Panc1 (cell line): Measurements from ENCODE around the gene DNER. TPM values are rescaled to one million over a fixed set of nuclear protein-coding genes. Genes with fewer than 3 reads are reported as not detected.

ENCODE experiments used
- ATAC-seq: fragments of 200-7000 bp; cut with Tn5 transposase; 2 replicates; pipeline ENCODE4 v1.9.1; 2020; ENCODE audit warnings: mild to moderate bottlenecking, moderate library complexity
- BruUV-seq: library from RNA; stranded (reverse); fragments of 400-500 nt; replicated peaks from 2 replicates; lab custom pipeline; 2021; lab: Mats Ljungman, UMichigan
- CTCF ChIA-PET: fragments of 300-600 bp; sonication (Branson Sonifier 250); formaldehyde crosslinking; loops from one replicate; lab custom pipeline; 2022; ENCODE audit warnings: antibody characterized with exemption; lab: Charles Lee
- POLR2A ChIA-PET: fragments of 300-600 bp; sonication (Branson Sonifier 250); formaldehyde crosslinking; loops from one replicate; lab custom pipeline; 2022; ENCODE audit warnings: antibody characterized with exemption; lab: Charles Lee
- DNase-seq: peaks from one replicate; pipeline ENCODE4 v3.0.0-alpha.2; 2010; ENCODE audit warnings: low read depth, low spot score
- H3K27ac ChIP-seq: 2 replicates; pipeline ENCODE4 v1.5.1; 2011; ENCODE audit warnings: mild to moderate bottlenecking, low read length, inconsistent platforms
- H3K27me3 ChIP-seq: fragments of 200-500 bp; sonication (Bioruptor generic); 2 replicates; pipeline ENCODE4 v1.6.0; 2014; ENCODE audit warnings: low read length, inconsistent platforms; ENCODE audit not compliant: control insufficient read depth, insufficient read depth
- H3K36me3 ChIP-seq: fragments of 200-500 bp; sonication (Bioruptor generic); 2 replicates; pipeline ENCODE4 v1.5.1; 2014; ENCODE audit warnings: inconsistent platforms, mild to moderate bottlenecking, low read length, moderate library complexity; ENCODE audit not compliant: control insufficient read depth, insufficient read depth
- H3K4me1 ChIP-seq: 2 replicates; pipeline ENCODE4 v1.5.1; 2011; ENCODE audit warnings: inconsistent platforms, mild to moderate bottlenecking, low read length, moderate library complexity; ENCODE audit not compliant: control insufficient read depth, insufficient read depth
- H3K4me3 ChIP-seq, 2 experiments: 2 replicates each; pipeline ENCODE4 v1.5.1; 2011 to 2012; ENCODE audit warnings: low read depth in 2 of 2, low read length in 2 of 2, mild to moderate bottlenecking in 2 of 2, inconsistent platforms in 1 of 2, moderate library complexity in 1 of 2
- H3K9me3 ChIP-seq: fragments of 200-500 bp; sonication (Bioruptor generic); 2 replicates; pipeline ENCODE4 v1.5.1; 2014; ENCODE audit warnings: low read depth, mild to moderate bottlenecking, inconsistent platforms, low read length, moderate library complexity; ENCODE audit not compliant: control insufficient read depth, insufficient read depth
- POLR2AphosphoS5 ChIP-seq: IDR thresholded peaks from 2 replicates; pipeline ENCODE4 v1.6.1; 2012; ENCODE audit warnings: mild to moderate bottlenecking, low read depth, low read length, moderate library complexity
- SIN3A ChIP-seq: IDR thresholded peaks from 2 replicates; pipeline ENCODE4 v1.6.1; 2012; ENCODE audit warnings: low read depth, mild to moderate bottlenecking, low read length, moderate library complexity, borderline replicate concordance; ENCODE audit not compliant: insufficient read depth
- TCF7L2 ChIP-seq: IDR thresholded peaks from 2 replicates; pipeline ENCODE4 v1.6.1; 2011; ENCODE audit warnings: mild to moderate bottlenecking, low read depth, low read length, inconsistent platforms
- in situ Hi-C: cut with HindIII; loops from 2 replicates; pipeline ENCODE4 v1.10.0; 2016; ENCODE audit warnings: low sequenced_read_pairs, low pct_unique_long_range_greater_than_20kb
- intact Hi-C: fragments of 100-400 bp; cut with micrococcal nuclease; formaldehyde crosslinking; loops from one replicate; pipeline ENCODE4 v1.10.0; 2022; ENCODE audit not compliant: unreplicated experiment
- total RNA-seq: library from RNA; stranded (reverse); gene quantifications from one replicate; pipeline ENCODE4 v1.2.1, GENCODE V29; 2021; ENCODE audit not compliant: unreplicated experiment
- TF ChIP-seq, protein P1 (sequence below), 2 experiments: IDR thresholded peaks; 2 replicates each; pipeline ENCODE4 v1.6.1; 2011 to 2012; ENCODE audit warnings: low read depth in 2 of 2, control low read depth in 1 of 2, low read length in 1 of 2, mild to moderate bottlenecking in 1 of 2, moderate library complexity in 1 of 2; ENCODE audit not compliant: insufficient read depth in 1 of 2
- TF ChIP-seq, protein P2 (sequence below): fragments of 450-650 bp; IDR thresholded peaks from 2 replicates; pipeline ENCODE4 v1.5.1; 2017; ENCODE audit warnings: mild to moderate bottlenecking

Gene DNER
- total RNA-seq, 1 experiment from 2014 or later = 0.31 TPM

DNA sequence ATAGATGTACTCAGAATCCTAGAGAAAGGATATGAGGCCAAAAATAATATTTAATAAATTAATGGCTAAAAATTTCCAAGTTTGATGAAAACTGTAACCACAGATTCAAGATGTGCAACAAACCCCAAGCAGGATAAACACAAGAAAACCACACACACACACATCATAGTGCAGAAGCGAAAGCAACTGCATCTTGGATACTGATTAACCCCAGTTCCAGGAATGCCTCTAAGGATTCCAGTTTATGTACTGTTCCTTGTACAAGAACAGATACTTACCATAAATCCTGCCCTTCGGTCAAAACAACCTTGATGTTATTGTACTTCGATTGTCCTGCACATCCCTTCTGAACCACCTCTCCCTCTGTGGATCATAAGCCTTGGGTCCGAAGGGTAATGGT lies 320.4 kb downstream of the DNER start:
- no TSS peak for BruUV-seq
- Histone ChIP-seq H3K9me3 (no peaks in the 10 kb centered on the region), H3K27ac (no peak overlapping the region), H3K27me3 (no peaks in the 10 kb centered on the region), H3K36me3 (no peaks in the 10 kb centered on the region), H3K4me1 (no peaks in the 10 kb centered on the region), H3K4me3 (no peak overlapping the region)
- no peak for TF ChIP-seq SIN3A
- no peak for TF ChIP-seq TCF7L2
- no peak for TF ChIP-seq POLR2AphosphoS5
- TF ChIP-seq, protein P1, sequence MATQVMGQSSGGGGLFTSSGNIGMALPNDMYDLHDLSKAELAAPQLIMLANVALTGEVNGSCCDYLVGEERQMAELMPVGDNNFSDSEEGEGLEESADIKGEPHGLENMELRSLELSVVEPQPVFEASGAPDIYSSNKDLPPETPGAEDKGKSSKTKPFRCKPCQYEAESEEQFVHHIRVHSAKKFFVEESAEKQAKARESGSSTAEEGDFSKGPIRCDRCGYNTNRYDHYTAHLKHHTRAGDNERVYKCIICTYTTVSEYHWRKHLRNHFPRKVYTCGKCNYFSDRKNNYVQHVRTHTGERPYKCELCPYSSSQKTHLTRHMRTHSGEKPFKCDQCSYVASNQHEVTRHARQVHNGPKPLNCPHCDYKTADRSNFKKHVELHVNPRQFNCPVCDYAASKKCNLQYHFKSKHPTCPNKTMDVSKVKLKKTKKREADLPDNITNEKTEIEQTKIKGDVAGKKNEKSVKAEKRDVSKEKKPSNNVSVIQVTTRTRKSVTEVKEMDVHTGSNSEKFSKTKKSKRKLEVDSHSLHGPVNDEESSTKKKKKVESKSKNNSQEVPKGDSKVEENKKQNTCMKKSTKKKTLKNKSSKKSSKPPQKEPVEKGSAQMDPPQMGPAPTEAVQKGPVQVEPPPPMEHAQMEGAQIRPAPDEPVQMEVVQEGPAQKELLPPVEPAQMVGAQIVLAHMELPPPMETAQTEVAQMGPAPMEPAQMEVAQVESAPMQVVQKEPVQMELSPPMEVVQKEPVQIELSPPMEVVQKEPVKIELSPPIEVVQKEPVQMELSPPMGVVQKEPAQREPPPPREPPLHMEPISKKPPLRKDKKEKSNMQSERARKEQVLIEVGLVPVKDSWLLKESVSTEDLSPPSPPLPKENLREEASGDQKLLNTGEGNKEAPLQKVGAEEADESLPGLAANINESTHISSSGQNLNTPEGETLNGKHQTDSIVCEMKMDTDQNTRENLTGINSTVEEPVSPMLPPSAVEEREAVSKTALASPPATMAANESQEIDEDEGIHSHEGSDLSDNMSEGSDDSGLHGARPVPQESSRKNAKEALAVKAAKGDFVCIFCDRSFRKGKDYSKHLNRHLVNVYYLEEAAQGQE (IDR thresholded peaks at IDR 0.05; ENCODE audit: insufficient read depth in 1 of 2, low read depth in 2 of 2, low read length in 1 of 2) = no peak
- TF ChIP-seq, protein P2, sequence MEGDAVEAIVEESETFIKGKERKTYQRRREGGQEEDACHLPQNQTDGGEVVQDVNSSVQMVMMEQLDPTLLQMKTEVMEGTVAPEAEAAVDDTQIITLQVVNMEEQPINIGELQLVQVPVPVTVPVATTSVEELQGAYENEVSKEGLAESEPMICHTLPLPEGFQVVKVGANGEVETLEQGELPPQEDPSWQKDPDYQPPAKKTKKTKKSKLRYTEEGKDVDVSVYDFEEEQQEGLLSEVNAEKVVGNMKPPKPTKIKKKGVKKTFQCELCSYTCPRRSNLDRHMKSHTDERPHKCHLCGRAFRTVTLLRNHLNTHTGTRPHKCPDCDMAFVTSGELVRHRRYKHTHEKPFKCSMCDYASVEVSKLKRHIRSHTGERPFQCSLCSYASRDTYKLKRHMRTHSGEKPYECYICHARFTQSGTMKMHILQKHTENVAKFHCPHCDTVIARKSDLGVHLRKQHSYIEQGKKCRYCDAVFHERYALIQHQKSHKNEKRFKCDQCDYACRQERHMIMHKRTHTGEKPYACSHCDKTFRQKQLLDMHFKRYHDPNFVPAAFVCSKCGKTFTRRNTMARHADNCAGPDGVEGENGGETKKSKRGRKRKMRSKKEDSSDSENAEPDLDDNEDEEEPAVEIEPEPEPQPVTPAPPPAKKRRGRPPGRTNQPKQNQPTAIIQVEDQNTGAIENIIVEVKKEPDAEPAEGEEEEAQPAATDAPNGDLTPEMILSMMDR = no peak
- no peak for DNase-seq
- ChIA-PET CTCF (no interaction called here), POLR2A (interaction anchor here (0.6 kb wide), 1 partner anchor 1082 kb away, joined by 3 read pairs; no protein-coding TSS in a partner anchor)
- in situ Hi-C loops = no loop called here
- ATAC-seq = no peak
- intact Hi-C loops = no loop called here

DNA sequence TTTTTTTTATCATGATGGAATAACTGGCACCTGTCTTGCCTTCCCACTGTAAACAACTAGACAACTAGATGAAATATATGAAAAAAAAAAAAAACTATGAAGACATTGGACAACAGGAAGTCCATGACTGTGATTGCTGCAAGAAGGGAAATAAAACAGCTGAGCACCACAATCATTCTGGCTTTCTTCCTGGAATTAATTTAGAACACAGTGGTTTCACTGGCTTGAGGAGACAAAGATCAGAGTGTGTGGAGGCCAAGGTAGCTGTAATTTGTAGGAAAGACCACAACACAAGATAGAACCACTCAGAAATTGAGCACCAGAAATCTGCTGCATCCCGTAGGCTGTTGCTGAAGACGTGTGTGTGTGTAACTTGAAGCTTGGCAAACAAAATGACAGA lies 322.2 kb downstream of the DNER start:
- no peak overlapping the region for H3K4me3 ChIP-seq
- DNase-seq = no peak
- ATAC-seq = no peak
- H3K9me3 ChIP-seq = no peaks in the 10 kb centered on the region
- intact Hi-C loops = no loop called here
- no peaks in the 10 kb centered on the region for H3K27me3 ChIP-seq
- no peak for TF ChIP-seq TCF7L2
- TF ChIP-seq SIN3A = no peak
- no peak for TF ChIP-seq POLR2AphosphoS5
- H3K36me3 ChIP-seq = no peaks in the 10 kb centered on the region
- H3K4me1 ChIP-seq = no peaks in the 10 kb centered on the region
- CTCF ChIA-PET = no interaction called here
- no TSS peak for BruUV-seq
- in situ Hi-C loops = no loop called here
- POLR2A ChIA-PET = no interaction called here
- no peak overlapping the region for H3K27ac ChIP-seq

DNA sequence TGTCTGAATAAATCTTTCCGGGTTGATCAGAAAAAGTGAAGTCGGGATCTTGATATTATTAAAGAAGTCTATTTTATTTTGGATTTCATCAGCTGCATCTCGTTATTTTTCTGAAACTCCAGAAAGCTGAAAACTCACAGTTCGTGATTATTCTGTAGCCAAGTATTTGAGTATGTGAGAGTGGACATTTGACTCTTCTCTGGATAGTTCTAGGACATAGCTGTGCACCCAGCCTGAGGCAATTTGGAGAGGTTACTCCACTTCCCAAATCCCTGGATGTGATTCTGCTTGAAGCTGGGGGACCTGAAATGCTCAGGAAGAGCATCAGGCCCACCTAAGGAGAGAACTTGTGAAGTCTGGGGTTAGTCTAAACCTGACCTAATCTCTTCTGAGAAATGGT lies 325.6 kb downstream of the DNER start:
- no peaks in the 10 kb centered on the region for H3K9me3 ChIP-seq
- H3K27ac ChIP-seq = no peak overlapping the region
- intact Hi-C loops (no loop called here), in situ Hi-C loops (no loop called here)
- no peak for DNase-seq
- H3K4me3 ChIP-seq = no peak overlapping the region
- no peaks in the 10 kb centered on the region for H3K36me3 ChIP-seq
- POLR2A ChIA-PET = no interaction called here
- no peak for ATAC-seq
- no peaks in the 10 kb centered on the region for H3K27me3 ChIP-seq
- TF ChIP-seq TCF7L2 (no peak), POLR2AphosphoS5 (no peak), SIN3A (no peak)
- TF ChIP-seq, protein P2 = no peak
- TF ChIP-seq, protein P1 (IDR thresholded peaks at IDR 0.05; ENCODE audit: insufficient read depth in 1 of 2, low read depth in 2 of 2, low read length in 1 of 2) = no peak
- CTCF ChIA-PET = no interaction called here
- no peaks in the 10 kb centered on the region for H3K4me1 ChIP-seq
- BruUV-seq = no TSS peak
